GM23338 (cell line): ENCODE data around the gene LLPH. TPM values are rescaled to one million over a fixed set of nuclear protein-coding genes. Genes with fewer than 3 reads are reported as not detected.

Experiments used
- ATAC-seq: fragments of 200-7000 bp; cut with Tn5 transposase; 3 replicates; pipeline ENCODE4 v1.9.1; 2020
- DNase-seq: peaks from one replicate; pipeline ENCODE4 v3.0.0-alpha.2; 2015; ENCODE audit warnings: low spot score
- H2AFZ ChIP-seq: fragments of 200-600 bp; sonication (generic); 2 replicates; pipeline ENCODE4 v1.8.0; 2016; ENCODE audit warnings: antibody characterized with exemption, mild to moderate bottlenecking, moderate library complexity
- H3F3A ChIP-seq: fragments of 200-600 bp; sonication (generic); replicated peaks from 2 replicates; pipeline ENCODE4 v1.8.0; 2017; ENCODE audit warnings: antibody characterized with exemption, mixed run types, low read depth
- H3K27ac ChIP-seq: fragments of 200-600 bp; sonication (generic); 2 replicates; pipeline ENCODE4 v1.6.1; 2016; ENCODE audit warnings: low read depth
- H3K27me3 ChIP-seq: fragments of 200-600 bp; sonication (generic); 2 replicates; pipeline ENCODE4 v1.8.0; 2016; ENCODE audit warnings: mild to moderate bottlenecking, mixed run types, moderate library complexity; ENCODE audit not compliant: insufficient read depth
- H3K36me3 ChIP-seq: fragments of 200-600 bp; sonication (generic); 2 replicates; pipeline ENCODE4 v1.8.0; 2016; ENCODE audit warnings: mild to moderate bottlenecking; ENCODE audit not compliant: insufficient read depth
- H3K4me1 ChIP-seq: fragments of 200-600 bp; sonication (generic); 2 replicates; pipeline ENCODE4 v1.8.0; 2016; ENCODE audit warnings: mild to moderate bottlenecking, moderate library complexity; ENCODE audit not compliant: insufficient read depth
- H3K4me2 ChIP-seq: fragments of 200-600 bp; sonication (generic); 2 replicates; pipeline ENCODE4 v1.7.1; 2017; ENCODE audit warnings: mixed run types
- H3K4me3 ChIP-seq: fragments of 200-600 bp; sonication (generic); 2 replicates; pipeline ENCODE4 v1.6.1; 2016; ENCODE audit warnings: mixed run types
- H3K79me2 ChIP-seq: fragments of 200-600 bp; sonication (generic); replicated peaks from 2 replicates; pipeline ENCODE4 v1.8.0; 2017; ENCODE audit warnings: mild to moderate bottlenecking; ENCODE audit not compliant: insufficient read depth
- H3K9me2 ChIP-seq: fragments of 200-600 bp; sonication (generic); 2 replicates; pipeline ENCODE4 v1.8.0; 2017; ENCODE audit not compliant: insufficient read depth
- H4K20me1 ChIP-seq: fragments of 200-600 bp; sonication (generic); replicated peaks from 2 replicates; pipeline ENCODE4 v1.8.0; 2017; ENCODE audit warnings: mild to moderate bottlenecking; ENCODE audit not compliant: insufficient read depth
- H3K27ac Mint-ChIP-seq: 2 replicates; pipeline ENCODE4 v1.8.0; 2020; ENCODE audit warnings: inconsistent platforms, mild to moderate bottlenecking, moderate library complexity, mixed read lengths
- H3K27me3 Mint-ChIP-seq: 3 replicates; pipeline ENCODE4 v1.8.0; 2022; ENCODE audit warnings: low read depth, mild to moderate bottlenecking, moderate library complexity, mixed read lengths, inconsistent platforms; ENCODE audit not compliant: insufficient read depth, poor library complexity
- H3K36me3 Mint-ChIP-seq: 3 replicates; pipeline ENCODE4 v1.8.0; 2021; ENCODE audit warnings: low read depth, mild to moderate bottlenecking, inconsistent platforms, moderate library complexity, mixed read lengths
- H3K4me1 Mint-ChIP-seq: 3 replicates; pipeline ENCODE4 v1.8.0; 2020; ENCODE audit warnings: mild to moderate bottlenecking, inconsistent platforms, mixed read lengths
- H3K4me3 Mint-ChIP-seq: 3 replicates; pipeline ENCODE4 v1.8.0; 2021; ENCODE audit warnings: moderate library complexity, mild to moderate bottlenecking, inconsistent platforms, mixed read lengths
- H3K9me3 Mint-ChIP-seq: 3 replicates; pipeline ENCODE4 v1.8.0; 2020; ENCODE audit warnings: moderate library complexity, mild to moderate bottlenecking, inconsistent platforms, mixed read lengths
- CREB1 ChIP-seq: fragments of 250-450 bp; sonication (Bioruptor Pico); IDR thresholded peaks from 2 replicates; pipeline ENCODE4 v1.5.0; 2020; ENCODE audit warnings: low read depth, mild to moderate bottlenecking, moderate library complexity
- EZH2 ChIP-seq: fragments of 200-600 bp; sonication (generic); IDR thresholded peaks from one replicate; pipeline ENCODE4 v1.8.0; 2017; ENCODE audit warnings: antibody characterized with exemption, mild to moderate bottlenecking, low read depth; ENCODE audit not compliant: unreplicated experiment
- EZH2phosphoT487 ChIP-seq: fragments of 200-600 bp; sonication (generic); IDR thresholded peaks from one replicate; pipeline ENCODE4 v1.8.1; 2018; ENCODE audit warnings: antibody characterized with exemption; ENCODE audit not compliant: unreplicated experiment
- JUNB ChIP-seq: IDR thresholded peaks from one replicate; pipeline ENCODE4 v1.6.1; 2016; ENCODE audit warnings: antibody characterized with exemption; ENCODE audit not compliant: unreplicated experiment
- NANOG ChIP-seq: IDR thresholded peaks from 2 replicates; pipeline ENCODE4 v1.6.1; 2016; ENCODE audit warnings: antibody characterized with exemption, borderline replicate concordance
- STAT1 ChIP-seq: IDR thresholded peaks from one replicate; pipeline ENCODE4 v1.6.1; 2016; ENCODE audit warnings: antibody characterized with exemption; ENCODE audit not compliant: unreplicated experiment
- ZNF114 ChIP-seq: fragments of 250-450 bp; sonication (Bioruptor Pico); IDR thresholded peaks from 2 replicates; pipeline ENCODE4 v1.5.0; 2020; ENCODE audit warnings: mild to moderate bottlenecking, moderate library complexity
- ZNF331 ChIP-seq: fragments of 250-450 bp; sonication (Bioruptor Pico); IDR thresholded peaks from 2 replicates; pipeline ENCODE4 v1.5.0; 2020; ENCODE audit warnings: low read depth, mild to moderate bottlenecking, moderate library complexity
- polyA plus RNA-seq: library from polyadenylated mRNA; unstranded; fragments of >200 nt; fragmentation: Nextera tagmentation; extraction: Ambion mirVana; gene quantifications from 2 replicates; pipeline ENCODE4 v1.2.1, GENCODE V29; 2016
- total RNA-seq: library from RNA; depleted of rRNA; stranded (reverse); fragments of >200 nt; shearing (Covaris generic); gene quantifications from 2 replicates; pipeline ENCODE4 v1.2.3, GENCODE V29; 2014
- TF ChIP-seq, protein P1 (sequence below): fragments of 250-450 bp; sonication (Bioruptor Pico); IDR thresholded peaks from 2 replicates; pipeline ENCODE4 v1.5.0; 2020; ENCODE audit warnings: mild to moderate bottlenecking, moderate library complexity
- TF ChIP-seq, protein P2 (sequence below): IDR thresholded peaks from 2 replicates; pipeline ENCODE4 v1.6.1; 2016; ENCODE audit warnings: antibody characterized with exemption
- TF ChIP-seq, protein P3 (sequence below): IDR thresholded peaks from one replicate; pipeline ENCODE4 v1.6.1; 2018; ENCODE audit warnings: antibody characterized with exemption; ENCODE audit not compliant: unreplicated experiment

LLPH gene
- total and polyA plus RNA-seq, 2 experiments from 2014 or later = 10.7 to 56.6 TPM

DNA sequence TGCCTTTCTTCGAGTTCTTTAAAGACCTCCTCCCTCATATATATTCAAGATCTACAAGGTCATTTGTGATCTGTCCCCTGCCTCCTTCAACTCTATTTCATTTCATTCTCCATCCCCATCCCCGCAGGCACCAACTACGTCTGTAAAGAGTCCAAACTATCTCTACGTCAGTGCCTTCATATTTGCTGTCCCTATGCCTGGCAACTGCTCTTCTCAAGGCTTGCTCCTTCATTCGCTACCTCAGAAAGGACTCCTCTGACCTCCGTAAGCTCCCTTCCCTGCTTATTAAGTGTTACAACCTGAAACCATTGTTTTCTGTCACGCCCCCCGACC, 650 bp downstream of the LLPH start:
- Mint-ChIP-seq H3K4me1 (peaks cover 12% of the 10 kb centered on the region), H3K27me3 (peaks cover 4% of the 10 kb centered on the region), H3K36me3 (peaks cover 59% of the 10 kb centered on the region), H3K9me3 (peaks cover 15% of the 10 kb centered on the region), H3K27ac (peak overlapping the region; percentile 99), H3K4me3 (peak overlapping the region; percentile 94)
- no peaks in the 10 kb centered on the region for H3F3A ChIP-seq
- H3K9me2 ChIP-seq = no peaks in the 10 kb centered on the region
- TF ChIP-seq EZH2phosphoT487 (no peak), JUNB (no peak), EZH2 (no peak), CREB1 (CRISPR knock-in tag) (no peak), STAT1 (no peak), ZNF331 (CRISPR knock-in tag) (no peak), NANOG (no peak), ZNF114 (CRISPR knock-in tag) (no peak)
- TF ChIP-seq, protein P1, sequence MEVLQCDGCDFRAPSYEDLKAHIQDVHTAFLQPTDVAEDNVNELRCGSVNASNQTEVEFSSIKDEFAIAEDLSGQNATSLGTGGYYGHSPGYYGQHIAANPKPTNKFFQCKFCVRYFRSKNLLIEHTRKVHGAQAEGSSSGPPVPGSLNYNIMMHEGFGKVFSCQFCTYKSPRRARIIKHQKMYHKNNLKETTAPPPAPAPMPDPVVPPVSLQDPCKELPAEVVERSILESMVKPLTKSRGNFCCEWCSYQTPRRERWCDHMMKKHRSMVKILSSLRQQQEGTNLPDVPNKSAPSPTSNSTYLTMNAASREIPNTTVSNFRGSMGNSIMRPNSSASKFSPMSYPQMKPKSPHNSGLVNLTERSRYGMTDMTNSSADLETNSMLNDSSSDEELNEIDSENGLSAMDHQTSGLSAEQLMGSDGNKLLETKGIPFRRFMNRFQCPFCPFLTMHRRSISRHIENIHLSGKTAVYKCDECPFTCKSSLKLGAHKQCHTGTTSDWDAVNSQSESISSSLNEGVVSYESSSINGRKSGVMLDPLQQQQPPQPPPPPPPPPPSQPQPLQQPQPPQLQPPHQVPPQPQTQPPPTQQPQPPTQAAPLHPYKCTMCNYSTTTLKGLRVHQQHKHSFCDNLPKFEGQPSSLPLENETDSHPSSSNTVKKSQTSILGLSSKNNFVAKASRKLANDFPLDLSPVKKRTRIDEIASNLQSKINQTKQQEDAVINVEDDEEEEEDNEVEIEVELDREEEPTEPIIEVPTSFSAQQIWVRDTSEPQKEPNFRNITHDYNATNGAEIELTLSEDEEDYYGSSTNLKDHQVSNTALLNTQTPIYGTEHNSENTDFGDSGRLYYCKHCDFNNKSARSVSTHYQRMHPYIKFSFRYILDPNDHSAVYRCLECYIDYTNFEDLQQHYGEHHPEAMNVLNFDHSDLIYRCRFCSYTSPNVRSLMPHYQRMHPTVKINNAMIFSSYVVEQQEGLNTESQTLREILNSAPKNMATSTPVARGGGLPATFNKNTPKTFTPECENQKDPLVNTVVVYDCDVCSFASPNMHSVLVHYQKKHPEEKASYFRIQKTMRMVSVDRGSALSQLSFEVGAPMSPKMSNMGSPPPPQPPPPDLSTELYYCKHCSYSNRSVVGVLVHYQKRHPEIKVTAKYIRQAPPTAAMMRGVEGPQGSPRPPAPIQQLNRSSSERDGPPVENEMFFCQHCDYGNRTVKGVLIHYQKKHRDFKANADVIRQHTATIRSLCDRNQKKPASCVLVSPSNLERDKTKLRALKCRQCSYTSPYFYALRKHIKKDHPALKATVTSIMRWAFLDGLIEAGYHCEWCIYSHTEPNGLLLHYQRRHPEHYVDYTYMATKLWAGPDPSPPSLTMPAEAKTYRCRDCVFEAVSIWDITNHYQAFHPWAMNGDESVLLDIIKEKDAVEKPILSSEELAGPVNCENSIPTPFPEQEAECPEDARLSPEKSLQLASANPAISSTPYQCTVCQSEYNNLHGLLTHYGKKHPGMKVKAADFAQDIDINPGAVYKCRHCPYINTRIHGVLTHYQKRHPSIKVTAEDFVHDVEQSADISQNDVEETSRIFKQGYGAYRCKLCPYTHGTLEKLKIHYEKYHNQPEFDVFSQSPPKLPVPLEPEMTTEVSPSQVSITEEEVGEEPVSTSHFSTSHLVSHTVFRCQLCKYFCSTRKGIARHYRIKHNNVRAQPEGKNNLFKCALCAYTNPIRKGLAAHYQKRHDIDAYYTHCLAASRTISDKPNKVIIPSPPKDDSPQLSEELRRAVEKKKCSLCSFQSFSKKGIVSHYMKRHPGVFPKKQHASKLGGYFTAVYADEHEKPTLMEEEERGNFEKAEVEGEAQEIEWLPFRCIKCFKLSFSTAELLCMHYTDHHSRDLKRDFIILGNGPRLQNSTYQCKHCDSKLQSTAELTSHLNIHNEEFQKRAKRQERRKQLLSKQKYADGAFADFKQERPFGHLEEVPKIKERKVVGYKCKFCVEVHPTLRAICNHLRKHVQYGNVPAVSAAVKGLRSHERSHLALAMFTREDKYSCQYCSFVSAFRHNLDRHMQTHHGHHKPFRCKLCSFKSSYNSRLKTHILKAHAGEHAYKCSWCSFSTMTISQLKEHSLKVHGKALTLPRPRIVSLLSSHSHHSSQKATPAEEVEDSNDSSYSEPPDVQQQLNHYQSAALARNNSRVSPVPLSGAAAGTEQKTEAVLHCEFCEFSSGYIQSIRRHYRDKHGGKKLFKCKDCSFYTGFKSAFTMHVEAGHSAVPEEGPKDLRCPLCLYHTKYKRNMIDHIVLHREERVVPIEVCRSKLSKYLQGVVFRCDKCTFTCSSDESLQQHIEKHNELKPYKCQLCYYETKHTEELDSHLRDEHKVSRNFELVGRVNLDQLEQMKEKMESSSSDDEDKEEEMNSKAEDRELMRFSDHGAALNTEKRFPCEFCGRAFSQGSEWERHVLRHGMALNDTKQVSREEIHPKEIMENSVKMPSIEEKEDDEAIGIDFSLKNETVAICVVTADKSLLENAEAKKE = no peak
- TF ChIP-seq, protein P2, sequence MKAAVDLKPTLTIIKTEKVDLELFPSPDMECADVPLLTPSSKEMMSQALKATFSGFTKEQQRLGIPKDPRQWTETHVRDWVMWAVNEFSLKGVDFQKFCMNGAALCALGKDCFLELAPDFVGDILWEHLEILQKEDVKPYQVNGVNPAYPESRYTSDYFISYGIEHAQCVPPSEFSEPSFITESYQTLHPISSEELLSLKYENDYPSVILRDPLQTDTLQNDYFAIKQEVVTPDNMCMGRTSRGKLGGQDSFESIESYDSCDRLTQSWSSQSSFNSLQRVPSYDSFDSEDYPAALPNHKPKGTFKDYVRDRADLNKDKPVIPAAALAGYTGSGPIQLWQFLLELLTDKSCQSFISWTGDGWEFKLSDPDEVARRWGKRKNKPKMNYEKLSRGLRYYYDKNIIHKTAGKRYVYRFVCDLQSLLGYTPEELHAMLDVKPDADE = no peak
- TF ChIP-seq, protein P3, sequence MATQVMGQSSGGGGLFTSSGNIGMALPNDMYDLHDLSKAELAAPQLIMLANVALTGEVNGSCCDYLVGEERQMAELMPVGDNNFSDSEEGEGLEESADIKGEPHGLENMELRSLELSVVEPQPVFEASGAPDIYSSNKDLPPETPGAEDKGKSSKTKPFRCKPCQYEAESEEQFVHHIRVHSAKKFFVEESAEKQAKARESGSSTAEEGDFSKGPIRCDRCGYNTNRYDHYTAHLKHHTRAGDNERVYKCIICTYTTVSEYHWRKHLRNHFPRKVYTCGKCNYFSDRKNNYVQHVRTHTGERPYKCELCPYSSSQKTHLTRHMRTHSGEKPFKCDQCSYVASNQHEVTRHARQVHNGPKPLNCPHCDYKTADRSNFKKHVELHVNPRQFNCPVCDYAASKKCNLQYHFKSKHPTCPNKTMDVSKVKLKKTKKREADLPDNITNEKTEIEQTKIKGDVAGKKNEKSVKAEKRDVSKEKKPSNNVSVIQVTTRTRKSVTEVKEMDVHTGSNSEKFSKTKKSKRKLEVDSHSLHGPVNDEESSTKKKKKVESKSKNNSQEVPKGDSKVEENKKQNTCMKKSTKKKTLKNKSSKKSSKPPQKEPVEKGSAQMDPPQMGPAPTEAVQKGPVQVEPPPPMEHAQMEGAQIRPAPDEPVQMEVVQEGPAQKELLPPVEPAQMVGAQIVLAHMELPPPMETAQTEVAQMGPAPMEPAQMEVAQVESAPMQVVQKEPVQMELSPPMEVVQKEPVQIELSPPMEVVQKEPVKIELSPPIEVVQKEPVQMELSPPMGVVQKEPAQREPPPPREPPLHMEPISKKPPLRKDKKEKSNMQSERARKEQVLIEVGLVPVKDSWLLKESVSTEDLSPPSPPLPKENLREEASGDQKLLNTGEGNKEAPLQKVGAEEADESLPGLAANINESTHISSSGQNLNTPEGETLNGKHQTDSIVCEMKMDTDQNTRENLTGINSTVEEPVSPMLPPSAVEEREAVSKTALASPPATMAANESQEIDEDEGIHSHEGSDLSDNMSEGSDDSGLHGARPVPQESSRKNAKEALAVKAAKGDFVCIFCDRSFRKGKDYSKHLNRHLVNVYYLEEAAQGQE = no peak
- peak overlapping the region; percentile 97 for H2AFZ ChIP-seq
- H3K4me3 ChIP-seq = peak overlapping the region; percentile 88
- ATAC-seq (peak; percentile 20; the same call in 2 of the 3 replicates), DNase-seq (no peak)
- H3K27me3 ChIP-seq = no peaks in the 10 kb centered on the region
- H3K4me1 ChIP-seq = 0 out of 2 replicates have a peak, but pooled peaks cover 11% of the 10 kb centered on the region
- H4K20me1 ChIP-seq = peaks cover 8% of the 10 kb centered on the region
- no peak overlapping the region for H3K27ac ChIP-seq
- H3K4me2 ChIP-seq = peak overlapping the region; percentile 82
- H3K79me2 ChIP-seq = peaks cover 62% of the 10 kb centered on the region
- peaks cover 18% of the 10 kb centered on the region; the same call in 1 of the 2 replicates for H3K36me3 ChIP-seq
